C4-2B (cell line): ENCODE results near the gene SPECC1.

Experiments used
- H3K27ac ChIP-seq: fragments of 450-650 bp; 2 replicates; pipeline ENCODE4 v1.5.1; 2017
- CTCF ChIP-seq: fragments of 450-650 bp; conservative IDR thresholded peaks from 2 replicates; pipeline ENCODE4 v1.5.1; 2017; ENCODE audit warnings: mild to moderate bottlenecking
- ZFX ChIP-seq: fragments of 450-650 bp; IDR thresholded peaks from 2 replicates; pipeline ENCODE4 v1.6.1; 2017

SPECC1 gene

GRCh38 chr17:20264996-20265395 lies 255.8 kb downstream of the SPECC1 start:
- no peak for TF ChIP-seq CTCF
- TF ChIP-seq ZFX, result no peak
- no peak overlapping the region for H3K27ac ChIP-seq

DNA sequence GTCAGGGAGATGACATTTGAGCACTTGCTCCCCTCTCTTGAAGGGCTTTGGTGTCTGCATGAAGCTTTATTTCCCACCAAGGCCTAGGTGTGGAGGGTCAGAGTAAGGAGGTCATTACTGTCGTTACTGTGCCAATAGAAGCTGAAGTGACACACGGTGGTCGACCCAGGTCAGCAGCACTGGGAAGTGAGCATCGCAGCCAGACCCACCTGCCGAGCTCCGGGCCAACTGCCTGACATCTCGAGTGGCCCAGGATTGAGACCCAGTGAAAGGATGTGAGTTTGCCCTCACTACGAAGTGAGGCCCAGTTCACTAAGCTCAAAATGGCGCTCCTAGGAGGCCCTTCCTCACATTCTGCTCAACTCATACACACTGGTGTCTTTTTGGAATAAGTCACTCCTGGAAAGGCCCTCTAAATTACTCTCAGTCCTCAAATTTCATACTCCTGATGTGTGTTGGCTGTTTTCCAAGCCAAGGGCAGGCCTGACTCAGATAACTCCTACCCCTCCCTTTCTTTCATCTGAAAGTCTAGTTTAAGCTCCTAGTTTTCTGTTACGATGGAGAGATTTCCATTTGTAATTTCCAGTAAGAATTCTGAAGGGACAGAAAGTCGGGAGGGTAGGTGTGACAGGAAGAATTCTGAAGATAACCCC lies 257.8 kb downstream of the SPECC1 start:
- no peak overlapping the region for H3K27ac ChIP-seq
- TF ChIP-seq ZFX (no peak), CTCF (no peak)

- no peak overlapping the region for H3K27ac ChIP-seq
- TF ChIP-seq CTCF (no peak), ZFX (no peak)
Observed at GRCh38 chr17:20267459-20267842, 258.3 kb downstream of the SPECC1 start.

GRCh38 chr17:20270369-20270768 lies 261.2 kb downstream of the SPECC1 start:
- TF ChIP-seq CTCF (no peak), ZFX (no peak)
- H3K27ac ChIP-seq, result no peak overlapping the region

DNA sequence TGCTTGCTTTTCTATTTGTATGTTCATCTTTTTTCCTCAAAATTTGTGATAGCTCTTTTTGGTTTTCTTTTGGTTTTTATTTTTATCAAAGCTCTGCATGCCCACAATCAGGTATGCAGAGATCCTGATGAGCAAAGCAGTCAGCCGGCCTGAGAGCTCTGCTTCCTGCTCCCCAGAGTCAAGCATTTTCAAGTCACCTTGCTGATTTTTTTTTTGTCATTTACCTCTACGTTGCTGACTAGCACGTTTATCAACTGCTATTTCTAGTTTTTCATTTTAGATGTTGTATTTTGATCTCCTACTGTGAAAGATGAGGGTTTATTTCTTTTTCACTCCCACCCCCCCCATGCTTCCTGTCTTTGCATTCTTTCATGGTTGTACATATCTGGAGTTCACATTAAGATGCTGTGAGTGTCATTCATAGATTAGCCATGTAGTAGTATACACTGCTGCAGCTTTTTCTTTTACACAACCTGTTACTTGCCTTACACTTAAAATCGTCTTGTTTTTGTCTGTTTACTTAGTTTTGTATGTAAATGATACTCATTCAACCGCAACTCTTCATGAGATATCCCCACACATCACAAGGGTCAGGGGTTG lies 262.0 kb downstream of the SPECC1 start:
- TF ChIP-seq CTCF (no peak), ZFX (no peak)
- no peak overlapping the region for H3K27ac ChIP-seq

- TF ChIP-seq CTCF, result no peak
- TF ChIP-seq ZFX, result no peak
- H3K27ac ChIP-seq, result no peak overlapping the region
Observed at GRCh38 chr17:20273741-20274500, 264.8 kb downstream of the SPECC1 start.

- TF ChIP-seq ZFX, result no peak
- TF ChIP-seq CTCF, result no peak
- no peak overlapping the region for H3K27ac ChIP-seq
Observed at GRCh38 chr17:20275653-20276052, 266.5 kb downstream of the SPECC1 start.
